CD4-positive, CD25-positive, alpha-beta regulatory T cell (primary cell): ENCODE measurements around the gene COPB1. TPM values are rescaled to one million over a fixed set of nuclear protein-coding genes. Genes with fewer than 3 reads are reported as not detected.
A peak's percentile ranks its signal among the peaks of the same experiment; 100 is the strongest.

Source experiments
- ATAC-seq, 2 donors: fragments of 150-1000 bp; cut with Tn5 transposase; one replicate each; pipeline ENCODE4 v1.10.0; 2021; ENCODE audit warnings: low read depth in 2 of 2, moderate number of reproducible peaks in 2 of 2, moderate library complexity in 1 of 2
- DNase-seq, 3 donors: peaks; one replicate each; pipeline versions ENCODE4 v3.0.0 to v3.0.0-alpha.2; 2012 to 2022; ENCODE audit warnings: mixed read lengths in 1 of 3
- H3K27ac ChIP-seq: one replicate; pipeline ENCODE4 v1.7.0; 2013; ENCODE audit warnings: mild to moderate bottlenecking, low read length; ENCODE audit not compliant: insufficient read depth, poor library complexity, severe bottlenecking
- H3K27me3 ChIP-seq: one replicate; pipeline ENCODE4 v1.7.0; 2013; ENCODE audit warnings: low read length; ENCODE audit not compliant: control insufficient read depth, insufficient read depth
- H3K36me3 ChIP-seq: one replicate; pipeline ENCODE4 v1.7.0; 2013; ENCODE audit warnings: mild to moderate bottlenecking, low read length, moderate library complexity; ENCODE audit not compliant: control insufficient read depth, insufficient read depth
- H3K4me1 ChIP-seq: 2 replicates; pipeline ENCODE4 v1.7.0; 2013; ENCODE audit warnings: mild to moderate bottlenecking, low read length; ENCODE audit not compliant: insufficient read depth, control insufficient read depth, poor library complexity, severe bottlenecking
- H3K4me3 ChIP-seq: one replicate; pipeline ENCODE4 v1.7.0; 2013; ENCODE audit warnings: low read depth, mild to moderate bottlenecking, low read length, moderate library complexity
- H3K9me3 ChIP-seq, 2 experiments: 1 replicate in 1 of 2; 2 replicates in 1 of 2; pipeline ENCODE4 v1.7.0; 2013; ENCODE audit warnings: low read length in 2 of 2, mild to moderate bottlenecking in 1 of 2, moderate library complexity in 1 of 2; ENCODE audit not compliant: control insufficient read depth in 2 of 2
- H3K27ac Mint-ChIP-seq, 3 donors: one replicate each; pipeline ENCODE4 v1.8.0; 2020 to 2022; ENCODE audit warnings: mild to moderate bottlenecking in 3 of 3, mixed read lengths in 3 of 3, moderate library complexity in 2 of 3
- H3K27me3 Mint-ChIP-seq: one replicate; pipeline ENCODE4 v1.8.0; 2022; ENCODE audit warnings: mild to moderate bottlenecking, mixed read lengths
- H3K36me3 Mint-ChIP-seq: one replicate; pipeline ENCODE4 v1.8.0; 2020; ENCODE audit warnings: mixed read lengths
- H3K4me1 Mint-ChIP-seq, 4 donors: one replicate each; pipeline ENCODE4 v1.8.0; 2020 to 2022; ENCODE audit warnings: mixed read lengths in 4 of 4, mild to moderate bottlenecking in 1 of 4
- H3K4me3 Mint-ChIP-seq, 4 donors: one replicate each; pipeline ENCODE4 v1.8.0; 2020 to 2022; ENCODE audit warnings: mild to moderate bottlenecking in 4 of 4, mixed read lengths in 4 of 4, moderate library complexity in 3 of 4
- H3K9me3 Mint-ChIP-seq, 7 donors: one replicate each; pipeline ENCODE4 v1.8.0; 2020 to 2022; ENCODE audit warnings: mixed read lengths in 7 of 7, mild to moderate bottlenecking in 3 of 7, moderate library complexity in 2 of 7
- polyA plus RNA-seq, 4 donors: library from polyadenylated mRNA; unstranded; fragments of 300-500 nt; fragmentation: Illumina TruSeq; gene quantifications; one replicate each; pipeline ENCODE4 v1.2.3, GENCODE V29; 2021
- total RNA-seq: library from RNA; stranded (reverse); gene quantifications from one replicate; pipeline ENCODE4 v1.2.3, GENCODE V29; 2022

The COPB1 gene
- total and polyA plus RNA-seq, 5 donors from 2014 or later: 66.1 to 94.9 (median 78.0) TPM

DNA sequence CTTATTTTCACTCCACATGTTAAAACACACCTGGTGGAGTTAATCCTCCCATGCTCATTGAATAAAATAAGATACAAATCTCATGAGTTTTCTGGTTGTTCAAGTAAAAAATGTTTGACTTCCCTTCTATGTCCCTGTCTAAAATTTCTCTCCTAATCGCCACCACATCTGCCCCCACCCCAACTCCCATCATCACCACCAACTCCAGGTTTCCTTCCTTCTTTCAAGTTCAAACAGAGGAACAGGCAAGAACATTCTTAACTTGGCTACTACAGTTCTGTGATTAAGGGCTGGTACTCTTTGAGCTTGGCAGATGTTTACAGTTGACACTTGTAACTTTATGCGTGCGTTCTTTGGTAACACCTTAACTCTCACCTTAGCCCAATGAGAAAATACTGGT is 29.7 kb upstream of the COPB1 start:
- Mint-ChIP-seq H3K27ac (no peak overlapping the region), H3K9me3 (no peaks in the 10 kb centered on the region), H3K36me3 (peaks cover 8% of the 10 kb centered on the region), H3K4me1 (peaks cover 0 to 6% (median 0%) of the 10 kb centered on the region in 4 donors), H3K4me3 (no peak overlapping the region), H3K27me3 (no peaks in the 10 kb centered on the region)
- no peak overlapping the region for H3K27ac ChIP-seq
- DNase-seq (no peak), ATAC-seq (no peak)
- no peak overlapping the region for H3K4me3 ChIP-seq
- no peaks in the 10 kb centered on the region for H3K27me3 ChIP-seq
- no peaks in the 10 kb centered on the region for H3K36me3 ChIP-seq
- no peaks in the 10 kb centered on the region for H3K4me1 ChIP-seq
- H3K9me3 ChIP-seq: no peaks in the 10 kb centered on the region

DNA sequence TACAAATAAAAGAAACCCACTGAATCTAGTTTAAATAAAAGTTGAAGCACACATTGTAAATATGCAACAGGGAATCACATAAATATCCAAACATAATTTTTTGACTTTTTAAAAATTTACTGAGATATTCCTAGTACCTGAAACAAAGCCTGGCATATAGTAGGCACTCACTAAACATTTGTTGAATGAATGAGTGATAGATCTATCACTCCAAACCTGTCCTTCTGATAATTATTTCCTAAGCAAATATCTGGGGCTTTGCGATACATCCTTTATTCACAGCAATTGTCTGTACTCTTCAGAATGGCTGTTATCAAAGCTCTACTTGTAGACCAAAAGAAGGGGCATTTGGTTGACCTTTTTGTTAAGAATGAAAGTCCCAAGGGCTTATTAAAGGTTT is 23.2 kb upstream of the COPB1 start:
- Mint-ChIP-seq H3K9me3 (no peaks in the 10 kb centered on the region), H3K4me1 (peaks cover 18 to 32% (median 22%) of the 10 kb centered on the region in 4 donors), H3K36me3 (peaks cover 10% of the 10 kb centered on the region), H3K27ac (no peak overlapping the region), H3K27me3 (no peaks in the 10 kb centered on the region), H3K4me3 (no peak overlapping the region)
- ATAC-seq (no peak), DNase-seq (no peak)
- Histone ChIP-seq H3K27ac (no peak overlapping the region), H3K4me3 (no peak overlapping the region), H3K27me3 (no peaks in the 10 kb centered on the region), H3K36me3 (peaks cover 6% of the 10 kb centered on the region), H3K9me3 (no peaks in the 10 kb centered on the region), H3K4me1 (peaks cover 16% of the 10 kb centered on the region)

DNA sequence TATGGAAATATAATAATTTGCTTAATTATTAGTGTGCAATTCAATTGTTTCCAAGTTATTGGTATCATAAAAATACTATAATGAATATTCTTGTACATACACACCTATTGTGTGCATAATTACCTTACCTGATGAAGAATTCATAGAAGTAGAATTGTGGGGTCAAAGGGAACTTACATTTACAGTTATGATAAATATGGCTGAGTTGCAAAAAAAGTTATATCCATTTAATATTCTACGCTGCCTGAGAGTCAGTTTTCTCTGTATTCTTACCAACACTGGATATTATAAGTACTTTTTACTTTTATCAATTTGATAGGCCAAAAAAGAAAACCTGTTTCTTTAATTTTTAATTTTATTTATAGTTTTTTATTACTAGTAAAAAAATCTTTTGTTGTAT is 22.6 kb upstream of the COPB1 start:
- no peaks in the 10 kb centered on the region for H3K9me3 ChIP-seq
- H3K27ac Mint-ChIP-seq: no peak overlapping the region
- peaks cover 12% of the 10 kb centered on the region for H3K36me3 ChIP-seq
- H3K27ac ChIP-seq: no peak overlapping the region
- H3K9me3 Mint-ChIP-seq: no peaks in the 10 kb centered on the region
- H3K27me3 Mint-ChIP-seq: no peaks in the 10 kb centered on the region
- peak overlapping the region in 1 of 4 donors; percentile 44 for H3K4me3 Mint-ChIP-seq
- DNase-seq (no peak), ATAC-seq (no peak)
- H3K36me3 Mint-ChIP-seq: peaks cover 15% of the 10 kb centered on the region
- peaks cover 18% of the 10 kb centered on the region for H3K4me1 ChIP-seq
- H3K4me1 Mint-ChIP-seq: peaks cover 22 to 38% (median 27%) of the 10 kb centered on the region in 4 donors
- H3K27me3 ChIP-seq: no peaks in the 10 kb centered on the region
- no peak overlapping the region for H3K4me3 ChIP-seq

DNA sequence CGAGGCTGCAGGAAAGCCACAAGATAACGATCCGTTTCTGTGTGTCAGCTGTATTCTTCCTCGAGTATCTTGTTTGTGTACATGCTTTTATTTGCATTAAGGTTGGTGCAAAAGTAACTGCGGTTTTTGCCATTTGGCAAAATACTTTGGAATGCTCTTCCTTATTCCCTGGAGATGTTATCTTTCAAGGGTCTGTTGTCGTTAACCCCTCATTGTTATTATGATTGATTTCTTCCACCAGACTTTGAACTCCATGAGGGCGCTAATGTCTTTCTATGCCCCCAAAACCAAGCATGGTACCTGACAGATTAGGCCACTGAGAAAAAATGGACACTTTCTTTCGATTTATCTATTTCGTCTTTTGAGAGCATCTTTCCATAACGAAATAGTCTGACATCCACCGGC is 21.1 kb upstream of the COPB1 start:
- no peaks in the 10 kb centered on the region for H3K9me3 ChIP-seq
- no peak for ATAC-seq

DNA sequence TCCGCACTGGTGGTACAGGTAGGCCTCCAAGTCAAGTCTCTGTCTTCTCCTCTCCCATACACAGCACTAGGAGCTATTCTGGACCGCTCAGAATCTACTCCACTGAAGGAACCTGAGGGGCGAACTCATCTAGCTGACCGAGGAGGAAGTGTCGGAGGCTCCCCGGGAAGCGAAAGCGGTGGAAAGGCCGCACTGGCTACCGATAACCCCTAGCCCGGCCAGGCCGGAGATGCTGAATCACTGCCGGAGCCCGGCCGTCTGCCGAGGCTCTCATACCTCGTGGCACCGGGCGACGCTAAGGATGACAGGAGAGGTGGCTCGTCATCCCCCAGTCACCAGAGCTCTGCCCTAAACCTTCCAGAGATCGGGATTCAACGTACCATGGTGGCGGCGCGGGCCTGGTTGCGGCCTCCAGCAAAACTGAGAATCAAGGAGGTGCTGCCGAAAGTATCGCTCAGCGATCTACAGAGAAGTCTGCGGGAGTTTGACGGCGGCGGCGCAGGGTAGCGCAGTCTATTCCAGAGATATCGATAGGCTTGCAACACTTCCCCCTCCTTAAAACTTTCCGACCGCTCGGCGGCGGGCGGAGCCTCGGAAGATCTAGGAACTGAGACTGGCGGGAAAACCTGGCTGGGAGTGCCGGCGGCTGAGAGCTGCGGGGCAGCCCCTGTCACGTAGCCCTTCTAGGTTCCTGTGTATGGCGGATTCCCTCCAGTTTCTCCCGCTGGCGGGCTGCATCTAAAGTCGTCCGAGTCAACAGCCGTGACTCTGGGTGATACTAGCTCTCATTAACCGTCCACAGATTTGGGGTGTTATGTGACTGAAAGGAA is 20.5 kb upstream of the COPB1 start, which contains the start of gene PSMA1:
Gene PSMA1, minus strand, starts transcription at position 470 of the 830 bp plus-strand sequence. Its CDS starts 87 bp downstream, at position 383.
- H3K4me1 ChIP-seq: peaks cover 18% of the 10 kb centered on the region
- DNase-seq (peak; percentile 86 to 95 (median 87)), ATAC-seq (peak; percentile 95 to 96)
- no peaks in the 10 kb centered on the region for H3K27me3 ChIP-seq
- H3K27me3 Mint-ChIP-seq: no peaks in the 10 kb centered on the region
- H3K36me3 ChIP-seq: peaks cover 27% of the 10 kb centered on the region
- peak within 1 kb of the TSS; percentile 93 for H3K4me3 ChIP-seq
- H3K36me3 Mint-ChIP-seq: peaks cover 17% of the 10 kb centered on the region
- H3K4me3 Mint-ChIP-seq: peak within 1 kb of the TSS; percentile 98 to 99 (median 98)
- peak within 1 kb of the TSS; percentile 95 to 99 (median 97) for H3K27ac Mint-ChIP-seq
- H3K9me3 ChIP-seq: no peaks in the 10 kb centered on the region
- peak within 1 kb of the TSS; percentile 91 for H3K27ac ChIP-seq
- peaks cover 25 to 40% (median 31%) of the 10 kb centered on the region in 4 donors for H3K4me1 Mint-ChIP-seq
- H3K9me3 Mint-ChIP-seq: no peaks in the 10 kb centered on the region

More for the DNA sequence above, 21.1 kb upstream of the COPB1 start:
- H3K27me3 Mint-ChIP-seq: no peaks in the 10 kb centered on the region
- H3K9me3 Mint-ChIP-seq: no peaks in the 10 kb centered on the region
- peak overlapping the region; percentile 93 for H3K4me3 ChIP-seq
- peaks cover 25 to 40% (median 31%) of the 10 kb centered on the region in 4 donors for H3K4me1 Mint-ChIP-seq
- DNase-seq: no peak
- H3K27ac ChIP-seq: peak overlapping the region; percentile 91
- peaks cover 17% of the 10 kb centered on the region for H3K36me3 Mint-ChIP-seq
- peak overlapping the region; percentile 95 to 99 (median 97) for H3K27ac Mint-ChIP-seq
- peaks cover 18% of the 10 kb centered on the region for H3K4me1 ChIP-seq
- no peaks in the 10 kb centered on the region for H3K27me3 ChIP-seq
- peaks cover 24% of the 10 kb centered on the region for H3K36me3 ChIP-seq
- H3K4me3 Mint-ChIP-seq: peak overlapping the region; percentile 98 to 99 (median 98)

DNA sequence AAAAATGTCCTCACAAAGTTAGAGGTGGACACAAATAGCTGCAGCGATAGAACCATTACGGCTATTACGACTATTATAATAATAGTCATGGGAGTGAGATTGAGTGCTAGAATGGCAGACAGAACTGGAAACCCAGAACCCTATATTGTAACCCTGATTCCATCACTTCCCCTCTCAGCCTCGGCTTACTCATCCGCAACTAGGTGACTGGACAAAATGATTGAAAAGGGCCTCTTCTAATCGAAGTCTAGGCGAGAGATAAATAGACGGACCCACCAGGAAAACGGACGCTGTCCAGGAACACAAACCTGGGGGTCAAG is 19.9 kb upstream of the COPB1 start:
- Histone ChIP-seq H3K9me3 (no peaks in the 10 kb centered on the region), H3K36me3 (peaks cover 32% of the 10 kb centered on the region), H3K27me3 (no peaks in the 10 kb centered on the region), H3K4me3 (peak overlapping the region; percentile 93), H3K27ac (peak overlapping the region; percentile 91), H3K4me1 (peaks cover 18% of the 10 kb centered on the region)
- Mint-ChIP-seq H3K27me3 (no peaks in the 10 kb centered on the region), H3K4me3 (peak overlapping the region; percentile 98 to 99 (median 98)), H3K9me3 (no peaks in the 10 kb centered on the region), H3K36me3 (peaks cover 21% of the 10 kb centered on the region), H3K4me1 (peaks cover 27 to 40% (median 31%) of the 10 kb centered on the region in 4 donors), H3K27ac (peak overlapping the region; percentile 95 to 99 (median 97))
- peak in 1 of 3 donors; percentile 53 for DNase-seq
- ATAC-seq: peak in 1 of 2 donors; percentile 4

DNA sequence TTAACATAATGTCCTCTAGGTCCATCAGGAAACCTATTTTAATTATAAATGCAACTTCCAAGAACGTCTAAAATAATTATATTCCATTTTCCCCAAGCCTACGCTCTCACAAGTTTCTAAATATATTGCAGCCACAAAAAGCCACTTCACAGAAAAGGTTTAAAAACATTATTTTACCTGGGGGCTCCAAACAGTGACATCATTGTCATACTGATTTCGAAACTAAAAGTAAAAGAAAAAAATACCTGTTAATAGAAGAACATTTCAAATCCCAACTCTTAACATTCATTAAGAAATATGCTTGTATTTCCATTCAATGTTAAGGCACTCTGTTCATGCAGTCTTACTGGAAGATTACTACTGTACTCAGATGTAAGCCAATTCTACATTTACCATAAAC is 19.2 kb upstream of the COPB1 start:
- peak overlapping the region; percentile 91 for H3K27ac ChIP-seq
- H3K9me3 ChIP-seq: no peaks in the 10 kb centered on the region
- H3K4me3 ChIP-seq: peak overlapping the region; percentile 93
- Mint-ChIP-seq H3K4me1 (peaks cover 27 to 40% (median 31%) of the 10 kb centered on the region in 4 donors), H3K27ac (peak overlapping the region; percentile 95 to 99 (median 97)), H3K27me3 (no peaks in the 10 kb centered on the region), H3K4me3 (peak overlapping the region; percentile 98 to 99 (median 98)), H3K36me3 (peaks cover 25% of the 10 kb centered on the region), H3K9me3 (no peaks in the 10 kb centered on the region)
- DNase-seq (peak in 2 of 3 donors; percentile 19 to 44), ATAC-seq (no peak)
- no peaks in the 10 kb centered on the region for H3K27me3 ChIP-seq
- H3K4me1 ChIP-seq: peaks cover 18% of the 10 kb centered on the region
- H3K36me3 ChIP-seq: peaks cover 40% of the 10 kb centered on the region
